ENCODE results near the gene OLFM2. TPM values are rescaled to one million over a fixed set of nuclear protein-coding genes. Genes with fewer than 3 reads are reported as not detected.

The OLFM2 gene
- total and polyA plus RNA-seq, 10 donors, result 1.5 to 4.6 (median 2.5) TPM

GRCh38 chr19:9854282-9854846 lies 82.0 kb downstream of the OLFM2 start:
- H3K4me3 ChIP-seq, result no peak overlapping the region
- peaks cover 0 to 41% (median 11%) of the 10 kb centered on the region in 6 donors for H3K36me3 ChIP-seq
- no peaks in the 10 kb centered on the region for H3K9me3 ChIP-seq
- TF ChIP-seq POLR2AphosphoS5 (IDR thresholded peaks at IDR 0.05), result peak in 1 of 3 donors; percentile 50
- TF ChIP-seq, protein P1, sequence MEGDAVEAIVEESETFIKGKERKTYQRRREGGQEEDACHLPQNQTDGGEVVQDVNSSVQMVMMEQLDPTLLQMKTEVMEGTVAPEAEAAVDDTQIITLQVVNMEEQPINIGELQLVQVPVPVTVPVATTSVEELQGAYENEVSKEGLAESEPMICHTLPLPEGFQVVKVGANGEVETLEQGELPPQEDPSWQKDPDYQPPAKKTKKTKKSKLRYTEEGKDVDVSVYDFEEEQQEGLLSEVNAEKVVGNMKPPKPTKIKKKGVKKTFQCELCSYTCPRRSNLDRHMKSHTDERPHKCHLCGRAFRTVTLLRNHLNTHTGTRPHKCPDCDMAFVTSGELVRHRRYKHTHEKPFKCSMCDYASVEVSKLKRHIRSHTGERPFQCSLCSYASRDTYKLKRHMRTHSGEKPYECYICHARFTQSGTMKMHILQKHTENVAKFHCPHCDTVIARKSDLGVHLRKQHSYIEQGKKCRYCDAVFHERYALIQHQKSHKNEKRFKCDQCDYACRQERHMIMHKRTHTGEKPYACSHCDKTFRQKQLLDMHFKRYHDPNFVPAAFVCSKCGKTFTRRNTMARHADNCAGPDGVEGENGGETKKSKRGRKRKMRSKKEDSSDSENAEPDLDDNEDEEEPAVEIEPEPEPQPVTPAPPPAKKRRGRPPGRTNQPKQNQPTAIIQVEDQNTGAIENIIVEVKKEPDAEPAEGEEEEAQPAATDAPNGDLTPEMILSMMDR (IDR thresholded peaks at IDR 0.05 in 8 of 11, conservative IDR thresholded peaks at IDR 0.05 in 3 of 11), result no peak
- no peak for DNase-seq
- peaks cover 0 to 21% (median 15%) of the 10 kb centered on the region in 6 donors for H3K4me1 ChIP-seq
- intact Hi-C loops (cut with DNase I; ENCODE audit: low total_unique reads), result loop anchor here (10.0 kb wide), 1 partner anchor 60 kb away; no protein-coding TSS in a partner anchor
- no peaks in the 10 kb centered on the region for H3K27me3 ChIP-seq (replicated peaks in 1 of 7)
- WGBS, 5 donors, result 96 to 98% (median 97%) methylated on average over 33 to 38 of the region's 38 CpGs
- no peak overlapping the region for H3K27ac ChIP-seq

- no peaks in the 10 kb centered on the region for H3K9me3 ChIP-seq
- H3K36me3 ChIP-seq, result peaks cover 0 to 76% (median 40%) of the 10 kb centered on the region in 6 donors
- TF ChIP-seq POLR2AphosphoS5 (IDR thresholded peaks at IDR 0.05) (no peak), POLR2A (IDR thresholded peaks at IDR 0.05) (no peak)
- TF ChIP-seq, protein P1 (IDR thresholded peaks at IDR 0.05 in 8 of 11, conservative IDR thresholded peaks at IDR 0.05 in 3 of 11), result no peak
- no peaks in the 10 kb centered on the region for H3K27me3 ChIP-seq (replicated peaks in 1 of 7)
- no peak for DNase-seq
- no peak overlapping the region for H3K4me3 ChIP-seq
- WGBS, 5 donors, result 77 to 91% (median 88%) methylated on average over 13 to 19 of the region's 19 CpGs
- H3K4me1 ChIP-seq, result peaks cover 0 to 9% (median 0%) of the 10 kb centered on the region in 6 donors
- H3K27ac ChIP-seq, result no peak overlapping the region
- intact Hi-C loops (cut with DNase I; ENCODE audit: low total_unique reads), result loop anchor here (10.0 kb wide), 1 partner anchor 64 kb away; no protein-coding TSS in a partner anchor
Observed at GRCh38 chr19:9850235-9850959, 85.9 kb downstream of the OLFM2 start.

- intact Hi-C loops (cut with DNase I; ENCODE audit: low total_unique reads), result loop anchor here (10.0 kb wide), 1 partner anchor 65 kb away; no protein-coding TSS in a partner anchor
- Histone ChIP-seq H3K27ac (no peak overlapping the region), H3K36me3 (peaks cover 0 to 82% (median 41%) of the 10 kb centered on the region in 6 donors), H3K4me3 (no peak overlapping the region), H3K4me1 (peaks cover 0 to 9% (median 0%) of the 10 kb centered on the region in 6 donors), H3K9me3 (no peaks in the 10 kb centered on the region), H3K27me3 (replicated peaks in 1 of 7) (no peaks in the 10 kb centered on the region)
- WGBS, 5 donors, result 81 to 91% (median 85%) methylated on average over 6 to 7 of the region's 7 CpGs
- DNase-seq, result no peak
- TF ChIP-seq, protein P1 (IDR thresholded peaks at IDR 0.05 in 8 of 11, conservative IDR thresholded peaks at IDR 0.05 in 3 of 11), result no peak
- TF ChIP-seq POLR2AphosphoS5 (IDR thresholded peaks at IDR 0.05) (no peak), POLR2A (IDR thresholded peaks at IDR 0.05) (no peak)
Observed at GRCh38 chr19:9849791-9850190, 86.5 kb downstream of the OLFM2 start.

GRCh38 chr19:9848762-9849161 lies 87.6 kb downstream of the OLFM2 start:
- Histone ChIP-seq H3K9me3 (peaks cover 0 to 4% (median 4%) of the 10 kb centered on the region in 8 donors), H3K4me3 (no peak overlapping the region), H3K27me3 (replicated peaks in 1 of 7) (no peaks in the 10 kb centered on the region), H3K4me1 (peaks cover 0 to 9% (median 0%) of the 10 kb centered on the region in 6 donors), H3K36me3 (peaks cover 0 to 92% (median 52%) of the 10 kb centered on the region in 6 donors), H3K27ac (peak overlapping the region in 1 of 8 donors; percentile 11)
- intact Hi-C loops (cut with DNase I; ENCODE audit: low total_unique reads), result no loop called here
- TF ChIP-seq POLR2AphosphoS5 (IDR thresholded peaks at IDR 0.05), result peak in 1 of 3 donors; percentile 15
- TF ChIP-seq POLR2A (IDR thresholded peaks at IDR 0.05), result no peak
- no peak for DNase-seq
- 89 to 94% (median 92%) methylated on average over 16 to 23 of the region's 23 CpGs for WGBS, 5 donors

Measured in spleen (tissue), 11 donors.